Hematopoietic multipotent progenitor cell treated with erythropoietin and hydrocortisone succinate and interleukin-3 and kit ligand, for 15 days (in vitro differentiated cells): ENCODE results near the gene C19orf25.

Experiments used
- DNase-seq: peaks from one replicate; pipeline ENCODE4 v3.0.0-alpha.2; 2015; ENCODE audit warnings: low spot score

Gene C19orf25

GRCh38 chr19:1432507-1432887, 46.5 kb downstream of the C19orf25 start:
- DNase-seq, result no peak

- DNase-seq, result no peak
Observed at GRCh38 chr19:1431759-1432506, 47.1 kb downstream of the C19orf25 start.

- no peak for DNase-seq
Observed at GRCh38 chr19:1430246-1430645, 48.8 kb downstream of the C19orf25 start.

- DNase-seq, result no peak
Observed at GRCh38 chr19:1429750-1430149, 49.3 kb downstream of the C19orf25 start.

GRCh38 chr19:1428738-1429391, 50.1 kb downstream of the C19orf25 start:
- no peak for DNase-seq

- DNase-seq, result no peak
Observed at GRCh38 chr19:1427221-1427920, 51.6 kb downstream of the C19orf25 start.

GRCh38 chr19:1426736-1427135, 52.3 kb downstream of the C19orf25 start:
- no peak for DNase-seq

GRCh38 chr19:1425902-1426301, 53.1 kb downstream of the C19orf25 start:
- no peak for DNase-seq

- no peak for DNase-seq
Observed at GRCh38 chr19:1425102-1425837, 53.7 kb downstream of the C19orf25 start.

GRCh38 chr19:1424192-1424955, 54.6 kb downstream of the C19orf25 start:
- DNase-seq, result no peak

- no peak for DNase-seq
Observed at GRCh38 chr19:1423436-1424191, 55.4 kb downstream of the C19orf25 start.
